Measurements from ENCODE around the gene MMP20. TPM values are rescaled to one million over a fixed set of nuclear protein-coding genes. Genes with fewer than 3 reads are reported as not detected.

The MMP20 gene
- total RNA-seq, 1 experiment from 2014 or later, result not detected

DNA sequence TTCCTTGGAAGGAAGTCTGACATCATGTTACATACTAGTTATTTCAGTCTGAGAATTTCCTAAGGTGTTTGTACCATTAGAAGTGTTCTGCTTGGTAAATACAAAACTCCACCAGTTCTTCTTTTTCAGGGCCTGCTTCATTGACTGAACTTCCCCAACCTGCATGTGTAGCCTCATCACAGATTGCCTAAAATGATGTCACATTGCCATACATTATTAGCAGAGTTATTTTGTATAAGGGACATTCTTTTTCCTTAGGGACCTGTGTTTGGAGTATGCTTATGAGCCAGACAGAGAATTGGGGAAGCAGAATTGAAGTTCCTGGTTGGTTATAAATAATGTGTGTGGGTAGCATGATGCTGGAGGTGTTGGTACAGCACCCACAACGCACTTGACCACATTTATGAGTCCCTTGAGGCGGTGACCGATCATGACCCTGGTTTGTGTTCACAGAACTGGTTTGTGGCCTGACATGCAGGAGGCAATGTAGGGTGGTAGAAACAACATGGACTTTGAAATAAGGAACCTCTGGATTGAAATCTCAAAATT is 78.1 kb downstream of the MMP20 start:
- intact Hi-C loops (cut with micrococcal nuclease), result no loop called here
- CTCF ChIA-PET, result interaction anchor here (0.5 kb wide), 1 partner anchor 65 kb away, joined by 3 read pairs; no protein-coding TSS in a partner anchor
- no peak for DNase-seq (ENCODE audit: unreplicated experiment)

DNA sequence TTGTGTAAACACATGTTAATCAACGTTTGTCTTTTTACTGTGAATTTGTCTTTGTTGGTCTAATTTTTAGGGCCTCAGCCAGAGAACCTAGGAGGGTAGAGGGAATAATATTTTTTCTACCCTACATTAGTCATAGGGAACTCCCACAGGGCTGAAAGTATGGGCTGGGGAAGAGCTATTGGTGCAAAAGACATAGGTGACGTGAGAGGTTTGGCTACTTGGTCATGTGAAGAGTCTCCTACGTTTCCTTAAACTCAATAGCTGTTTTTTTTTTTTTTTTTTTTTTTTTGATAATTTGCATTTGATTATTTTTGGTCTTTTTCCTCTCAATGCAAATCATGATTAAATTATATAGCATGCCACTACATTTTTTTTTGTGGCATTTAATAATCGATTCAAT is 78.7 kb downstream of the MMP20 start:
- H3K9me3 Mint-ChIP-seq (ENCODE audit: unreplicated experiment), result no peaks in the 10 kb centered on the region
- intact Hi-C loops (cut with micrococcal nuclease), result no loop called here
- H3K4me3 Mint-ChIP-seq (ENCODE audit: unreplicated experiment), result no peak overlapping the region
- H3K27me3 Mint-ChIP-seq (ENCODE audit: insufficient read depth, unreplicated experiment), result no peaks in the 10 kb centered on the region
- peaks cover 4% of the 10 kb centered on the region for H3K4me1 Mint-ChIP-seq (ENCODE audit: insufficient read depth, unreplicated experiment)
- BruUV-seq (replicated peaks), result no TSS peak
- H3K27ac Mint-ChIP-seq (ENCODE audit: low read depth, unreplicated experiment), result no peak overlapping the region
- ChIA-PET POLR2A (interaction anchor here (0.6 to 1.0 kb wide), 3 partner anchors 12 to 32 kb away, joined by 3 read pairs; no protein-coding TSS in a partner anchor), CTCF (interaction anchor here (0.5 to 0.9 kb wide), 2 partner anchors 66 to 68 kb away, joined by 3 read pairs; no protein-coding TSS in a partner anchor)
- no peak for DNase-seq (ENCODE audit: unreplicated experiment)
- TF ChIP-seq, protein P1, sequence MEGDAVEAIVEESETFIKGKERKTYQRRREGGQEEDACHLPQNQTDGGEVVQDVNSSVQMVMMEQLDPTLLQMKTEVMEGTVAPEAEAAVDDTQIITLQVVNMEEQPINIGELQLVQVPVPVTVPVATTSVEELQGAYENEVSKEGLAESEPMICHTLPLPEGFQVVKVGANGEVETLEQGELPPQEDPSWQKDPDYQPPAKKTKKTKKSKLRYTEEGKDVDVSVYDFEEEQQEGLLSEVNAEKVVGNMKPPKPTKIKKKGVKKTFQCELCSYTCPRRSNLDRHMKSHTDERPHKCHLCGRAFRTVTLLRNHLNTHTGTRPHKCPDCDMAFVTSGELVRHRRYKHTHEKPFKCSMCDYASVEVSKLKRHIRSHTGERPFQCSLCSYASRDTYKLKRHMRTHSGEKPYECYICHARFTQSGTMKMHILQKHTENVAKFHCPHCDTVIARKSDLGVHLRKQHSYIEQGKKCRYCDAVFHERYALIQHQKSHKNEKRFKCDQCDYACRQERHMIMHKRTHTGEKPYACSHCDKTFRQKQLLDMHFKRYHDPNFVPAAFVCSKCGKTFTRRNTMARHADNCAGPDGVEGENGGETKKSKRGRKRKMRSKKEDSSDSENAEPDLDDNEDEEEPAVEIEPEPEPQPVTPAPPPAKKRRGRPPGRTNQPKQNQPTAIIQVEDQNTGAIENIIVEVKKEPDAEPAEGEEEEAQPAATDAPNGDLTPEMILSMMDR (IDR thresholded peaks at IDR 0.05; ENCODE audit: unreplicated experiment), result no peak
- H3K36me3 Mint-ChIP-seq (ENCODE audit: insufficient read depth, unreplicated experiment), result no peaks in the 10 kb centered on the region

More for the DNA sequence above, 78.1 kb downstream of the MMP20 start:
- no TSS peak for BruUV-seq (replicated peaks)
- no peak overlapping the region for H3K4me3 Mint-ChIP-seq (ENCODE audit: unreplicated experiment)
- TF ChIP-seq, protein P1 (IDR thresholded peaks at IDR 0.05; ENCODE audit: unreplicated experiment), result no peak
- no peak overlapping the region for H3K27ac Mint-ChIP-seq (ENCODE audit: low read depth, unreplicated experiment)
- H3K36me3 Mint-ChIP-seq (ENCODE audit: insufficient read depth, unreplicated experiment), result no peaks in the 10 kb centered on the region
- no peaks in the 10 kb centered on the region for H3K27me3 Mint-ChIP-seq (ENCODE audit: insufficient read depth, unreplicated experiment)
- H3K9me3 Mint-ChIP-seq (ENCODE audit: unreplicated experiment), result no peaks in the 10 kb centered on the region
- POLR2A ChIA-PET, result interaction anchor here (0.6 to 1.0 kb wide), 2 partner anchors 16 to 32 kb away, joined by 3 read pairs; no protein-coding TSS in a partner anchor
- H3K4me1 Mint-ChIP-seq (ENCODE audit: insufficient read depth, unreplicated experiment), result peaks cover 10% of the 10 kb centered on the region

DNA sequence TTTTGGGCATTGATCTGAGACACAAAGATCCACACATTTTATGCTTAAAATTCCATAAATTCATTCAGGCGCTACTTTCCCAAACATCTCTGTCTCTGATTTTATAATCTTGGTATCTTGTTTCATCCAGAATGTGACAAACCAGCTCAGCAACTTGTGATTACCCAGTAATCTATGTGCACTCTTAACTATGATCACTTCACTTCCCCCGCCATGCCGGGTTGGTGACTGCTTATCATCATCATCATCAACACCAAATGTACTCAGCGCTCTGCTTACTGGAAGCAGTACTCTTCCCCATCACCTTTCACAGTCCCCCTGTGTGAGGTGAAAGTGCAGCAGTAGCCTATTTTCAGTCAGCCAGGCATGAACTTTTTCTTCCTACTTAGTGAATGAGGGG is 79.4 kb downstream of the MMP20 start:
- Mint-ChIP-seq H3K4me1 (ENCODE audit: insufficient read depth, unreplicated experiment) (peaks cover 4% of the 10 kb centered on the region), H3K27ac (ENCODE audit: low read depth, unreplicated experiment) (no peak overlapping the region), H3K9me3 (ENCODE audit: unreplicated experiment) (no peaks in the 10 kb centered on the region), H3K36me3 (ENCODE audit: insufficient read depth, unreplicated experiment) (no peaks in the 10 kb centered on the region), H3K27me3 (ENCODE audit: insufficient read depth, unreplicated experiment) (no peaks in the 10 kb centered on the region), H3K4me3 (ENCODE audit: unreplicated experiment) (no peak overlapping the region)
- intact Hi-C loops (cut with micrococcal nuclease), result no loop called here
- POLR2A ChIA-PET, result interaction anchor here (0.9 kb wide), 1 partner anchor 12 kb away, joined by 3 read pairs; no protein-coding TSS in a partner anchor
- DNase-seq (ENCODE audit: unreplicated experiment), result no peak
- TF ChIP-seq, protein P1 (IDR thresholded peaks at IDR 0.05; ENCODE audit: unreplicated experiment), result no peak
- BruUV-seq (replicated peaks), result no TSS peak
- CTCF ChIA-PET, result interaction anchor here (0.7 to 0.9 kb wide), 3 partner anchors 67 to 315 kb away, joined by 3 read pairs; no protein-coding TSS in a partner anchor

- no peaks in the 10 kb centered on the region for H3K27me3 Mint-ChIP-seq (ENCODE audit: insufficient read depth, unreplicated experiment)
- peaks cover 4% of the 10 kb centered on the region for H3K4me1 Mint-ChIP-seq (ENCODE audit: insufficient read depth, unreplicated experiment)
- no peak overlapping the region for H3K4me3 Mint-ChIP-seq (ENCODE audit: unreplicated experiment)
- DNase-seq (ENCODE audit: unreplicated experiment), result no peak
- no peaks in the 10 kb centered on the region for H3K9me3 Mint-ChIP-seq (ENCODE audit: unreplicated experiment)
- no peaks in the 10 kb centered on the region for H3K36me3 Mint-ChIP-seq (ENCODE audit: insufficient read depth, unreplicated experiment)
- intact Hi-C loops (cut with micrococcal nuclease), result no loop called here
- TF ChIP-seq, protein P1 (IDR thresholded peaks at IDR 0.05; ENCODE audit: unreplicated experiment), result no peak
- ChIA-PET CTCF (interaction anchor here (0.5 to 0.7 kb wide), 4 partner anchors 10 to 1490 kb away, joined by 3 read pairs; no protein-coding TSS in a partner anchor), POLR2A (interaction anchor here (0.6 to 0.8 kb wide), 2 partner anchors 8 to 11 kb away, joined by 3 read pairs; no protein-coding TSS in a partner anchor)
- H3K27ac Mint-ChIP-seq (ENCODE audit: low read depth, unreplicated experiment), result no peak overlapping the region
- BruUV-seq (replicated peaks), result no TSS peak
These were observed 80.5 kb downstream of the MMP20 start for GRCh38 chr11:102544594-102544993.
